ENCODE measurements around the gene DRAM1. TPM values are rescaled to one million over a fixed set of nuclear protein-coding genes. Genes with fewer than 3 reads are reported as not detected.

Gene DRAM1
- total and polyA plus RNA-seq, 2 donors (not counting 1 experiment from before 2014, with no cell fraction given) = 2.1 to 10.2 TPM

- Histone ChIP-seq H3K4me3 (ENCODE audit: control extremely low read depth in 1 of 5, extremely low read depth in 1 of 5, insufficient read depth in 1 of 5, low read depth in 2 of 5, low read length in 4 of 5) (no peak overlapping the region), H3K9me3 (ENCODE audit: control extremely low read depth in 1 of 3, control insufficient read depth in 2 of 3, insufficient read depth in 1 of 3, low read length in 2 of 3) (no peaks in the 10 kb centered on the region), H3K9ac (ENCODE audit: low read length) (no peak overlapping the region), H3K4me2 (replicated peaks; ENCODE audit: low read depth, low read length, poor library complexity, severe bottlenecking) (peak overlapping the region; percentile 42), H3K79me2 (ENCODE audit: control insufficient read depth, insufficient read depth, low read length) (peaks cover 4% of the 10 kb centered on the region), H3K36me3 (replicated peaks in 1 of 2; ENCODE audit: control extremely low read depth in 1 of 2, control insufficient read depth in 1 of 2, extremely low read depth in 1 of 2, insufficient read depth in 2 of 2, low read length in 1 of 2) (no peaks in the 10 kb centered on the region), H3K4me1 (ENCODE audit: control insufficient read depth in 2 of 2, insufficient read depth in 2 of 2, low read length in 2 of 2) (peaks cover 32 to 36% of the 10 kb centered on the region in 2 donors), H4K20me1 (ENCODE audit: control insufficient read depth, insufficient read depth, low read length, poor library complexity, severe bottlenecking) (no peaks in the 10 kb centered on the region), H2AFZ (ENCODE audit: insufficient read depth, low read depth, low read length, poor library complexity, severe bottlenecking) (peak overlapping the region; percentile 18), H3K27me3 (replicated peaks in 1 of 4; ENCODE audit: control extremely low read depth in 1 of 4, control insufficient read depth in 3 of 4, insufficient read depth in 4 of 4, low read length in 3 of 4) (no peaks in the 10 kb centered on the region), H3K27ac (ENCODE audit: low read length in 2 of 2) (peak overlapping the region; percentile 9 to 31)
- ChIA-PET POLR2A (interaction anchor here (0.6 to 1.0 kb wide), 3 partner anchors 10 to 269 kb away, joined by 3 to 7 read pairs (median 3); no protein-coding TSS in a partner anchor), CTCF (interaction anchor here (0.6 to 12.0 kb wide), 21 partner anchors 8 to 816 kb away, joined by 3 to 89 read pairs (median 5); partner anchors contain the start of genes IGF1 and WASHC3)
- intact Hi-C loops (cut with micrococcal nuclease) = loop anchor here (1.0 to 5.0 kb wide), 4 partner anchors 24 to 601 kb away; partner anchors contain the start of gene ARL1
- H3K4me3 Mint-ChIP-seq = no peak overlapping the region
- no peak for TF ChIP-seq CTCF (IDR thresholded peaks at IDR 0.05)
- TF ChIP-seq EZH2 (IDR thresholded peaks at IDR 0.05; ENCODE audit: borderline replicate concordance, insufficient read depth, low read depth, low read length, poor library complexity, severe bottlenecking) = no peak
- H3K27me3 Mint-ChIP-seq = no peaks in the 10 kb centered on the region
- DNase-seq = peak; percentile 63
- H3K27ac Mint-ChIP-seq = peak overlapping the region; percentile 83
- H3K4me1 Mint-ChIP-seq = peaks cover 41% of the 10 kb centered on the region
- WGBS (ENCODE audit: insufficient coverage) = 85% methylated on average over 1 of the region's 4 CpGs
- no peaks in the 10 kb centered on the region for H3K9me3 Mint-ChIP-seq (ENCODE audit: insufficient read depth)
- ATAC-seq (ENCODE audit: low read depth) = peak; percentile 84
Observed at GRCh38 chr12:101941306-101942249, 64.2 kb downstream of the DRAM1 start.

Measured in B cell (primary cell).